Aortic smooth muscle cell (primary cell): ENCODE data around the gene ZBED2. TPM values are rescaled to one million over a fixed set of nuclear protein-coding genes. Genes with fewer than 3 reads are reported as not detected.

Source experiments
- total RNA-seq: library from RNA; depleted of rRNA; stranded (reverse); fragments of >200 nt; gene quantifications from 2 replicates; pipeline ENCODE4 v1.2.3, GENCODE V29; 2014

Gene ZBED2, protein sequence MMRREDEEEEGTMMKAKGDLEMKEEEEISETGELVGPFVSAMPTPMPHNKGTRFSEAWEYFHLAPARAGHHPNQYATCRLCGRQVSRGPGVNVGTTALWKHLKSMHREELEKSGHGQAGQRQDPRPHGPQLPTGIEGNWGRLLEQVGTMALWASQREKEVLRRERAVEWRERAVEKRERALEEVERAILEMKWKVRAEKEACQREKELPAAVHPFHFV
- total RNA-seq: 0.12 and 0.13 TPM in 2 replicates

DNA sequence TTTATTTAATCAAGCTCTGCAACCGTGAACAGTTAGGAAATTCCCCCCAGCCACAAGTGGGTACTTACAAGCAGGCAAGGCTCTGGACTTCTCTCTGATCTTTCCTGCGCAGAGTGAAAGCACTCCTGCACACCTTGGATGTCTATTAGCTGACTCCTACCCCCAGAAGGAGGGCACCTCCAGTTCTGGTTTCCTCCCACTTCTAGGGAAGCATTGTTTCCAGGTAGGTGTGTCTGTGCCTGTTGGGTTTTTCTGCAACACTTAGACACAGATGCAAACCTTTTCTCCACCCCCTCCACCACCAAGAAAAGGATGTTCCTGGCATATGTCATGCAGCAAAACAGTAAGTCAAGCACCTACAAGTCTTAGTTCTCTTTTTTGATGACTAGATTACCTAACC, at the start of gene ZBED2:
Gene ZBED2, minus strand, starts transcription at position 115 of the 400 bp plus-strand sequence. CDS start 1,145 bp downstream, outside the sequence.

Other genes with a start within 250 kb of the ZBED2 start
- gene CD96, start 53.1 kb downstream of the ZBED2 start, total RNA-seq: under 0.01 TPM in 2 replicates
- 1.4 and 4.5 TPM in 2 replicates for gene PLCXD2, start 79.3 kb upstream of the ZBED2 start, total RNA-seq